Activated T-helper 1 cell treated with anti-CD3 and anti-CD28 coated beads, Interleukin-2, amount 50 U/mL, for 16 hours (primary cell): Measurements from ENCODE around the gene GASK1A.
"Not testable (repeated sequence)": the region's sequence is repeated elsewhere in the genome, so short reads cannot be mapped to it uniquely, and the experiment has no call there.

Source experiments
- DNase-seq, 2 donors: peaks; one replicate each; pipeline ENCODE4 v3.0.0-alpha.2; 2020; ENCODE audit warnings: low read depth in 1 of 2, low spot score in 1 of 2

Gene GASK1A

GRCh38 chr3:43031485-43031884, 52.4 kb downstream of the GASK1A start:
- DNase-seq, result no peak

DNA sequence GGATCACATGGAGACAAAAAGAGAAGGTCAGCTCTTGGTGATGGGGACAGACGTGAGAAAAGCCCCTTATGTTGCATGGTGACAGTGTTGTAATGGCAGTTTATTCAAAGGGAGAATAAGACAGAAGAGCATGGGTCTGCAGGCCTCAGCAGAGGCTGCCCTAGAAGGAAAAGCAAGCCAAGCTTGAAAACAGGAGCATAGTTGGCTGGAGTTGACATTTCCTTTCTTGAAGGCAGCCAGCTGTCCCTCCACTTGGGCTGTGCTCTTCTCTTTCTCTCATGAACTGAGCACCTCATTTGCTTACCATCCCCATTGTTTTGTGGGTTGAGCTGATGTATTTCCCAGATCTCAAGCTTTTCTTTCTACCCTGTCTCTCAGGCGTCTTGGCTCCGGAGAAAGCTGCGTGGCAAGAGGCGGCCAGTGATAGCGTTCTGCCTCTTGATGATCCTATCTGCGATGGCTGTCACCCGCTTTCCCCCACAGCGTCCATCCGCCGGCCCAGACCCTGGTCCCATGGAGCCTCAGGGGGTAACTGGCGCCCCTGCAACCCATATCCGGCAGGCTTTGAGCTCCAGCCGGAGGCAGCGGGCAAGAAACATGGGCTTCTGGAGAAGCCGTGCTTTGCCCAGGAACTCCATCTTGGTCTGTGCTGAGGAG, 52.9 kb downstream of the GASK1A start:
- DNase-seq, result no peak

DNA sequence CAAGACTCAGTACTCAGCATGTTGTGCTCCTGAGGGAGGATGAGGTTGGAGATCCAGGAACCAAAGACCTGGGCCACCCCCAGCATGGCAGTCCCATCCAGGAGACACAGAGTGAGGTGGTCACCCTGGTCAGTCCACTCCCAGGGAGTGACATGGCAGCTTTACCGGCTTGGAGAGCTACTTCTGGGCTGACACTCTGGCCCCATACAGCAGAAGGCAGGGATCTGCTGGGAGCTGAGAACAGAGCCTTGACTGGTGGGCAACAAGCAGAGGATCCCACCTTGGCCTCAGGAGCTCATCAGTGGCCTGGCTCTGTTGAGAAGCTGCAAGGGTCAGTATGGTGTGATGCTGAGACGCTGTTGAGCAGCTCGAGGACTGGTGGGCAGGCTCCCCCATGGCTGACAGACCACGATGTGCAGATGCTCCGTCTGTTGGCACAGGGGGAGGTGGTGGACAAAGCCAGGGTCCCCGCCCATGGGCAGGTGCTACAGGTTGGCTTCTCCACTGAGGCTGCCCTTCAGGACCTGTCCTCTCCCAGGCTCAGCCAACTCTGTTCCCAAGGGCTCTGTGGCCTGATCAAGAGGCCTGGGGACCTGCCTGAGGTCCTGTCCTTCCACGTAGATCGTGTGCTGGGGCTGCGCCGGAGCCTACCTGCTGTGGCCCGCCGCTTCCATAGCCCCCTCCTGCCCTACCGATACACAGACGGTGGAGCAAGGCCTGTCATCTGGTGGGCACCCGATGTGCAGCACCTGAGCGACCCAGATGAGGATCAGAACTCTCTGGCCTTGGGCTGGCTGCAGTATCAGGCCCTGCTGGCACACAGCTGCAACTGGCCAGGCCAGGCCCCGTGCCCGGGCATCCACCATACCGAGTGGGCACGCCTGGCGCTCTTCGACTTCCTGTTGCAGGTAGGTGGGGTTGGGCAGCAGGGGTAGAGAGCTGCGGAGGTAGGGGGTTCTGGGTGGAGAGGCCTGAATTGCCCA, 53.8 kb downstream of the GASK1A start:
- no peak for DNase-seq

- DNase-seq, result no peak
Measured at GRCh38 chr3:43034200-43034599, 55.1 kb downstream of the GASK1A start.

GRCh38 chr3:43034911-43035310, 55.8 kb downstream of the GASK1A start:
- no peak for DNase-seq

DNA sequence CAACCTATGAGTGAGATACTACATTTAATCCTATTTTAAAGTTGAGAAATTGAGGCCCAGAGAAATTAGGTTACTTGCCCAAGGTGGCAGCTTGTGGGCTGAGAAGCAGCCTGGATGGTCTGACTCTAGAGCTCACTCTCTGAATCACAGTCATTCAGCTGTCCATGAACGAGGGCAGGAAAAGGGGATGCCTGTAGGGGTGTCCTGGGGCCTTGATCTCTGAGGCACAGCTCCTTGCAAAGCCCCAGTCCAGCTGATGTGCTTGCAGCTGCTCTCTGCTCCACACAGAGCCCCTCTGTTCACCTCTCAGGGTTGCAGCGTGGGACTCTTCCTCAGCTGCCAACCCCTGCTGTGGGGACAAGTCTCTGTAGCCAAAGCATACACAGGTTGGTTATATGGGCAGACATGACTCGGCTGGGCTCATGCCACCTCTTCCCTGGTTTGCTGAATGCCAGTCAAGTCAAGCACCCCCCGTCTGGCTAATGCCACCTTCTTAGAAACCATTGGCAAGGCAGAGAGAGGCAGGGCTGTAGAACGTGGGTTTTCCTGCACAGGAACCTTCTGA, 56.8 kb downstream of the GASK1A start:
- no peak for DNase-seq

DNA sequence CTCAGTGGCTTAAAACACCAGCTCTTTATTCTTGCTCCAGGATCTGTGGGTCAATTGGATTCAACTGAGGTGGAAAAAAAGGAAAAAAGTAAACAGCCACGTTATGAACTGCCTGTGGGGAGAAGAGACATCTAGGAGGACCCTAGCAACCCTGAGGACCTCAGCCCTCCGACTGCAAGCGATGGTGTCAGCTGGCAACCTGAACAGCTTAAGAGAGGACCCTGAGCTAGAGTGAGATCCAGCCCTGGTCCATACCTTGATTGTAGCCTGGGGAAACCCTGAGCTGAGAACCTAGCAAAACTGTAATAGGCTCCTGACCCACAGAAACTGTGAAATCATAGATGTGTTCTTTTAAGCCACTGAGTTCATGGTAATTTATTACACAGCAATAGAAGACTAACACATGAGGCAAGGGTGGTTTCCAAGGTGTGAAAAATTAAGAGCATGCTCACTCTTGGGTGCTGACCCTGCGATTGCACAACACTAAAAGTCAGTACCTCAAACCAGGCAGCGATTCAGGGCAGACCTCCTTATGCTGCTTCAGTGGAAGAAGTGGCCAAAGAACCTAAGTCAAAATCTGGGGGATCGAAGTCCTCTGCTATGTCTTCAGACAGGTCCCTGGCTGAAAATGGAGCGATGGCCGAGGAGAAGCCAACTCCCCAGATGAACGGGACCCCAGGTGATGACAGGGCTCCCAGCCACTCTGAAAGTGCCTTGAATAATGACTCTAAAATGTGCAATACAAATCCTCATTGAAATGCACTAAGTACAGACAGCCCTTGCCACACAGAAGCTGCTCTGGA, 57.7 kb downstream of the GASK1A start:
- no peak for DNase-seq

DNA sequence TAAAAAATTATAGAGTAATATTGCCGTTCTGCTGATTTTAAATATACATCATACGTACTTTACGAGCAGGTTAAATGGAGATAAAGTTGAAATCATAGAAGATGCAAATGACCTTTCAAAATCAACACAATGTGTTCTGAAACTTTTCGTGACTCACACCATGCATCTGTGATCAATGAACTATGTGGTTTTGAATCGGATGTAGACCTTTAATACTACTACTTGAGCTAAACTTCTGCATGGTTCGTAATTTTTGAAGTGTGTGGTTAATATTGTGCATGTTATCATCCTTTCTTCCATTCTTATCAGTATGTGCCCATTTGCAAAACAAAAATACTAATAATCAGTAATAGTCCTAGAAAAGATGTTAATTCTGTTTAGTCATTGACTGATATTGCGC, 58.9 kb downstream of the GASK1A start:
- DNase-seq, result no peak

- DNase-seq, result no peak
Measured at GRCh38 chr3:43041517-43041916, 62.4 kb downstream of the GASK1A start.

DNA sequence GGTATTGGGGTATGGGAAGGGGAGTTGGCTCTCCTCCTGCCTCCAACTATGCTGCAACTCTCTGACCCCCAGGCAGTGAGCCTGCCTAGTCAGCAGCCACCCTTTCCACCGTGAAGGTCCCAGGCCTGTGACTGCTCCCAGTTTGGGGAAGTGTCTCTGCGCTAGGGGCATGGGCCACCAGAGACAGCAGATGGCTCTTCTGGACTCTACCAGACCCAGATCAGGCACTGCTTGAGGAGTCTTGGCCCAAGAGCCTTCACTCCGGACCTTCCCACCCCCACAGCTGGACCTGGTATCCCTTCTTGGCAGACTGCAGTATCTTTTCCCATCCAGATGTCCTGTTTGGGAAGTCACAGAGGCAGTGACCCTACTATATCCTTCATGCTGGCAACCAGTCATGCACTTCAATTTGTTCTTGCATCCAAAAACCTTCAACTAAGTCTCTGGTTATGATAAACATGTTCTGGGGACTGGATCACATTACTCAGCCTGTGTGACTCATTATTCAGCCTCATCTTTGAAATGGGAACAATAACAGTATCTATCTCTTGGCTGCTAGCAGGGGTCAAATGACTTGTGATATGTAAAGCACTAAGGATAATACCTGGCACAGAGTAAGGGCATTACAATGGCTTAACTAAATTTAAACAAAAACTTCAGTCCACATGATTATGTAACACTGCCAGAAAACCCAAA, 64.1 kb downstream of the GASK1A start:
- no peak for DNase-seq

GRCh38 chr3:43043793-43044192, 64.7 kb downstream of the GASK1A start:
- DNase-seq, result no peak

DNA sequence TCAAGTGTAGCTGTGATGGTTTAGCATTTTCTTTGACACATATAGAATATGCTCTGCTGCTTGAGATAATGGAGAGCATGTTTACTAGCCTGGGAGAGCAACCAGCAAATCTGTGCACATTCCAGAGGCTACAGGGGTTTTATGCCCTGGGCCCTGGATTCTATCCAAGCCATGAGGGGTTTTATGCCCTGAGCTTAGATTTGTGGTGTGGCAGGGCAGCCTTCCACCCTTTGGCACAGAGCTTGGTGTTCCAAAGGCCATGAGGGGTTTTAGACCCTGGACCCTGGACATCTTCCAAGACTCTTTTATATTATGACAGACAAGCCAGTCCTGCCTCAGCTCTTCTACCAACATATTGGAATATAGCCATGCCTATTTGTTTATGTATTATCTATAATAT, 66.0 kb downstream of the GASK1A start:
- not testable (repeated sequence) for DNase-seq

- no peak for DNase-seq
Measured at GRCh38 chr3:43046583-43046982, 67.5 kb downstream of the GASK1A start.

DNA sequence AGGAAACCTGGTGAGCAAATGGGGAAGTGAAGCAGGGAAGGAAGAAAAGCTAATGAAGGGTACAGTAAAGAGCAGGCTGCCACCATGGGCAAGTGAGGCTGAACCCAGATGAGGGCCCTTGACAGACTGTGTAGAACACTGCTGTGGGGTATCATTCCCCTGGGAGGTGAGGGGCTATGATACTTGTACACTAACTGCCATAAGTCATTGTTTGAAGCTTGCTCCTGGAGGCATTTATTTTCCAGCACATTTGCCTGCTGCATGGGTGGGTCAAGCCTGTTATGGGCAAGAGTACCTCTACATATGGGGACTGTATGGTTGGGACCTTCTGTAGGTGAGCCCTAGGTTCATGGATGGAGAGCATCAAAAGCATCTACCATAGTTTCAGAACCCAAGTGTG, 69.4 kb downstream of the GASK1A start:
- no peak for DNase-seq

GRCh38 chr3:43053291-43053690, 74.2 kb downstream of the GASK1A start:
- no peak for DNase-seq

DNA sequence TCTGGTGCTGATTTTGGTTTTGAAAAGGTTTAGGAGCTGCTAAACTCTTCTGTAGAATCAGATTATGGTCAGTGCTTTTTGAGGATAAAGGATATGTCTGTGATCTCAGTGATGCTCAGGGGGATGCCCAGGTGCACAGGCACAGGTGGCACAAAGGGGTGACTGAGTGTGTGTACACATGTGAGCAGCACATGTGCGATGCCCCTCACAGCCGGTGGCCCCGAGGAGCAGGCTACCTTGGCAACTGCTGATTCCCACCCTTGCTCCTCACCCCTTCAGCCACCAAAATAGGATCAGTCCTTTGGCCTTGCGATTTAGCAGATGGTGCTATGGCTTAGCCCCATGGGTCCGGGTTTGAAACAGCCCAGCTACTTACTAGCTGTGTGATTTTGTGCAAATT, 75.6 kb downstream of the GASK1A start:
- DNase-seq, result no peak

DNA sequence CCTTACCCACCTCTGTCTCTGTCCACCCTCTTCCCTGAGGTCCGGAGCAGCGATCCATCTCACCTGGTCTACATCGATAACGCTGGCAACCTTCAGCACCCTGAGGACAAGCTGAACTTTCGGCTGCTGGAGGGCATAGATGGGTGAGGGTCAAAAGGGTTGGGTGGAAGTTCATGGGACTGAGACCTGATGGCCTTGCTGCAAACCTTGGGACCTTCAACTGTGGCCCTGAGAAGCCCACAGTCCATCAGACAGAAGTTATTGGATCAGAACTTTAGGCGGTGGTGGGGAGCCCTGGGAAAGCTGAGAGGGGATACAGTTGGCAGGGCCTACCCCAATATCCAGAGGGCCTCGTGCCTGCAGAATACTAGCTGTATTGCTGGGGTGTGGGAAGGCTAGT, 76.3 kb downstream of the GASK1A start:
- no peak for DNase-seq

DNA sequence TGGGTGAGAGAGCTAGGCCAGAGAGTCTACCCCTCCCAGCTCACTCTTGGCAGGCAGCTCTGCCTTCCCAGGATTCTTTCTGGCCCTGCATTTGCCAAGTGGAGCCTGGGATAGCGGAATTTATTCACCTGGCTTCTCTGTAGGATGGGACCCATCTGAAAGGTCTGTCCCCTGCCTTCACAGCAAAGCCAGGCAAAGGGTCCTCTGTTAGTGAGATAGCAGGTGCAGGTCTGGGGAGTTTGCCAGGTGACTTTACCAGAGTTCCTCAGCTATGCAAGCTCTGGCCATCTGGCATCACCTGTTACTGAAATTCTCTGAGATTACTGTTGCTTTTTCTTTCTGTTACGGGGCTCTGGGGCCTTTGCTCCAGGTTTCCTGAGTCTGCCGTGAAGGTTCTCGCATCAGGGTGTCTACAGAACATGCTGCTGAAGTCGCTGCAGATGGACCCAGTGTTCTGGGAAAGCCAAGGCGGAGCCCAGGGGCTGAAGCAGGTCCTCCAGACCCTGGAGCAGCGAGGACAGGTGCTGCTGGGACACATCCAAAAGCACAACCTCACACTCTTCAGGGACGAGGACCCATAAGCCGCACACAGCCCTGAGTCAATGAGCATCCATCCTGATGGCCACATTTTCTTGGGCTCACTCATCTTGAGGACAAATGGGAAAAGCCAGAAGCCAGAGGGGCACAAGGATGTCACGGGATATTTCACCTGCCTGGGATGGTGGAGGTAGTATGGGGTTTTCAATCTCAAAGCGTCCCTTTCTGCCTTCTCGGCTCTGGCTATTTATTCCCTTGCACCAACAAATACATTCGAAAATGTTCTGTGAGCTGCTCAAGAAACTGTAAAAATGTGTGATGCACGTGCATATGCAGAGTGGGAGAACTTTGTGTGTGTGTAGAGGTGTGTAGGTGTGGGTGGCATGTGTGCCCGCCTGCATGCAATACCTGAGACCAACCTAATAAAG, 77.0 kb downstream of the GASK1A start:
- DNase-seq, result no peak

DNA sequence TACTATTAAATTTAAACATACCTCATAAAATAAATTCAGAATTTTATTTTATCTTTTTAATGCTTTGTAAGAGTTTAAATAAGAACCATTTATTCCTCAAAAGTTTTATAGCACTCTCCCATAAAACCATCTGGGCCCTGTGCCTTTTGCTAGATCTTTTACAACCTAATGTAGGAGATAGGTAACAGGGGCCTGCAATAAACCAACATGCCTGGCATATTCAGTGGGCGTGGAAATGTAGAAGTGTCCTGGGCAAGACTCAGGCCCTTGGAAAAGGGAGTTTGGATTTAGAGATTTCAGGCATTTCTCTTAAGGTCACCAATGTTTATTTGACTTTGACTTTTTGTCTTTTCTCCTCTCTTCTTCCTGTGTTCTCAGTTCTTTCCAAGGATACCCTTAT, 80.3 kb downstream of the GASK1A start:
- DNase-seq, result no peak
